GM06990 (cell line): Measurements from ENCODE around the gene TTC9.

Source experiments
- DNase-seq: peaks from one replicate; pipeline ENCODE4 v3.0.0-alpha.2; 2011; ENCODE audit not compliant: insufficient read length; ENCODE audit errors: extremely low read depth
- H3K27me3 ChIP-seq: replicated peaks from 2 replicates; pipeline ENCODE4 v1.6.0; 2011; ENCODE audit warnings: low read length; ENCODE audit not compliant: control insufficient read depth, insufficient read depth
- H3K36me3 ChIP-seq: 2 replicates; pipeline ENCODE4 v1.5.1; 2011; ENCODE audit warnings: low read length; ENCODE audit not compliant: control insufficient read depth, insufficient read depth
- H3K4me3 ChIP-seq: replicated peaks from 2 replicates; pipeline ENCODE4 v1.5.1; 2011; ENCODE audit warnings: low read depth, mild to moderate bottlenecking, control low read depth, low read length
- TF ChIP-seq, protein P1 (sequence below): IDR thresholded peaks from 2 replicates; pipeline ENCODE4 v1.5.1; 2011; ENCODE audit warnings: low read length, control low read depth, mild to moderate bottlenecking, inconsistent platforms; ENCODE audit not compliant: insufficient read depth, poor library complexity, severe bottlenecking

Gene TTC9

DNA sequence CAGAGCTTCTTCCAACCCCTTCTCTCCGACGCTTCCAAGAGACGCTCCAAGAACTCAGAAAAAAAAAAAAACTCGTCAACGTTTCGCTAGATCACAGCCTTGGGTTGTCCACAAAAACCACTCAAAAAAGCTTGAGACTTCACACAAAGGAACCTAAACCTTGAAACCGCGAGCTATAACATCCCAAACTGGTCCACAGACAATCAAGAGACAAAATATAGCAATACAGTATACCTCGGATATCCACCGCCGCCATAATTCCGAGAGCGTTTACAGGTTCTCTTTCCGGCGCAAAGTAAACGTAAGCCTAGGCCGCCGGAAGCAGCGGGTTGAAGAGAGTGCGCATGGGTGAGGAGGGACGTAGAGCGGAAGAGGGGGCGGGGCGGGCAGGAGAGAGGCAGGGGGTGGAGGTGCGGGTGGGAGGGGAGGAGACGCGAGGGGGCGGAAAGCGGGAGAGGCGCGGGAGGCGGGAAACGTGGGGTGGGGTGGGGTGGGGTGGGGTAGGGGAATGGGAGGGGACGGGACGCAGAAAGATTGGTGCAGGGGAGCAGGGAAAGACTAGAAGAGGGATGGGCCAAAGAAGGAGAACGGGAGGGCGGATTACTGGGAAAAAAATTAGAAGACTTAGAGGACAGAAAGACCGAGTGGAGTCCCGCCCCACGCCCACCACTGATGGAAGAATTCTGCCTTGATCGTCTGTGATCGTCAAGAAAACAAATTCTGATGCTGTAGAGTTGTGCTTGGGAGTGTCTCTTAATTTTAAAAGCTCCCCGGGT lies 41.1 kb upstream of the TTC9 start, which contains the start of gene MED6:
MED6 (minus strand) TSS at position 274 of the 776 bp plus-strand sequence; CDS start at position 256, 18 bp downstream.
- DNase-seq: peak; percentile 82
- H3K4me3 ChIP-seq: peak within 1 kb of the TSS; percentile 84
- TF ChIP-seq, protein P1, sequence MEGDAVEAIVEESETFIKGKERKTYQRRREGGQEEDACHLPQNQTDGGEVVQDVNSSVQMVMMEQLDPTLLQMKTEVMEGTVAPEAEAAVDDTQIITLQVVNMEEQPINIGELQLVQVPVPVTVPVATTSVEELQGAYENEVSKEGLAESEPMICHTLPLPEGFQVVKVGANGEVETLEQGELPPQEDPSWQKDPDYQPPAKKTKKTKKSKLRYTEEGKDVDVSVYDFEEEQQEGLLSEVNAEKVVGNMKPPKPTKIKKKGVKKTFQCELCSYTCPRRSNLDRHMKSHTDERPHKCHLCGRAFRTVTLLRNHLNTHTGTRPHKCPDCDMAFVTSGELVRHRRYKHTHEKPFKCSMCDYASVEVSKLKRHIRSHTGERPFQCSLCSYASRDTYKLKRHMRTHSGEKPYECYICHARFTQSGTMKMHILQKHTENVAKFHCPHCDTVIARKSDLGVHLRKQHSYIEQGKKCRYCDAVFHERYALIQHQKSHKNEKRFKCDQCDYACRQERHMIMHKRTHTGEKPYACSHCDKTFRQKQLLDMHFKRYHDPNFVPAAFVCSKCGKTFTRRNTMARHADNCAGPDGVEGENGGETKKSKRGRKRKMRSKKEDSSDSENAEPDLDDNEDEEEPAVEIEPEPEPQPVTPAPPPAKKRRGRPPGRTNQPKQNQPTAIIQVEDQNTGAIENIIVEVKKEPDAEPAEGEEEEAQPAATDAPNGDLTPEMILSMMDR: no peak

DNA sequence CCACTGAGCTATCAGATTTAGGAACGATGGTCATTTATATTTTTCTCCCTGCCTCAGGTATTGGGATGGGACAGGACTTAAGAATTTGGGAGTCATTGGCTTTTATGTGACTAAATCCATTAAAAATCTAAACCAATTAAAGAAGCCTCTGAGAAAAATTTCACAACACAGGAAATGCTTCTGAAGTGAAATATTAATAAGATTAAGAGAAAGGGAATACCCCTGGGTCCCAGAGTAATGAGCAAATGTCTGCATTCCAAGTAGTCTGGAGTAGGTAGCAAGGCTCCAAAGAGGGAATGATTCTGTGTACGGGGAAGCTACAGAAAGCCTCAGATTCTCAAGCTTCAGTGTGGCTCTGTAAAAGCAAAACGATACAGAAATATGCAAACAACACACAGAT lies 40.6 kb upstream of the TTC9 start:
- DNase-seq: no peak
- Histone ChIP-seq H3K4me3 (peak overlapping the region; percentile 71), H3K36me3 (peaks cover 1% of the 10 kb centered on the region; the same call in 1 of the 2 replicates), H3K27me3 (no peaks in the 10 kb centered on the region)
- TF ChIP-seq, protein P1: no peak

More for the DNA sequence above, 41.1 kb upstream of the TTC9 start, which contains the start of gene MED6:
- Histone ChIP-seq H3K27me3 (no peaks in the 10 kb centered on the region), H3K36me3 (peaks cover 5% of the 10 kb centered on the region; the same call in 1 of the 2 replicates)

DNA sequence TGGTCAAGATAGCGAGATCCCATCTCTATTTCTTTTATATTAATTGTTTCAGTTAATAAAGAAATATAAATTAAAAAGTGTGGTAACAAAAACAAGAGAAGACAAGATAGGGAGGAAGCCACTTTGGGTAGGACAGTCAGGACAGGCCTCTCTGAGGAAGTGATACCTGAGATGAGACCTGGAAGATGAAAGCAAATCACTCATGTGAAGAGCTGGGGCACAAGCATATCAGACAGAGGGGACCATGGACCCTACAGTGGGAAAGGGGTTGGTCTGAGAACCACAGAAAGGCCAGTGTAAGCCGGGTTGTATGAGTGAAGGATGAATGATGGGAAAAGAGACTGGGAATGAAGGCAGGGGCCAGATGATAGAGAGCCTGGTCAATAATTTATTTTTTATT lies 39.5 kb upstream of the TTC9 start:
- H3K27me3 ChIP-seq: no peaks in the 10 kb centered on the region
- TF ChIP-seq, protein P1: no peak
- no peak overlapping the region for H3K4me3 ChIP-seq
- no peaks in the 10 kb centered on the region for H3K36me3 ChIP-seq
- peak; percentile 24 for DNase-seq

DNA sequence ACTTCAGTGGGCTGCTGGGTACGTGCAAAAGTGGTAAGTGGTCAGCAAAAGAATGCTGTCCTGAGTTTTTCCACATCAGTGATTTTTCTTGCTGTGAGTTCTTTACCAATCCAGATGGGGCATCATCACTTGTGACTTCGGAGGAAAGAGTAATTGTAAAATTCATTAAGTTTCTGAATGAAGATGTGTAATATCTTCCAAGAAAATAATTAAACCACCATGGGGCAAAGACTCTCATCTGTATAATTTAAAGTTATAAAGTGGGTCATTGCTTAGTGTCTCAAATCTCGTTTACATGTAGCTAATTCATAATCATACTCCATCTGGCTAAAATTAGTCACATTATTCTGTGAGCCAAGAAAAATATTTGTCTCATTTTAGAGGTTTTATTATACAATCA lies 30.5 kb upstream of the TTC9 start:
- Histone ChIP-seq H3K4me3 (no peak overlapping the region), H3K27me3 (no peaks in the 10 kb centered on the region), H3K36me3 (no peaks in the 10 kb centered on the region)
- TF ChIP-seq, protein P1: no peak
- no peak for DNase-seq

DNA sequence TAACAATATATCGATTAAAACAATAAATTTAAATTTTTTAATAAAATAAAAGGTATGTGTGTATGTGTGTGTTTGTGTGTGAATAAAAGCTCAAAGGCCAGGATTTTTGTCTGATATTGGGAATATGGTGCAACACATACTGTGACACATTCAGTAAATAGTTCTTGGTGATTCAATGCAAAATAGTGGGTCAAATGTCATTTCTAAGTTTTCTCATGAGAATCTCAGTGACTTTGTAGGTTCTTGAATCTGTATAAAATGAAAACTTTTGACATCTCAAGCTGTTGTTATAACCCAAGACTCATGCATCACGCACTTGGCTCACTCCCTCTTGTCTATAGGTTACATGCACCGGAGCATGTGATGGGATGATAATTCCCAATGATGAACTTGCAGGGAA lies 25.1 kb upstream of the TTC9 start:
- no peak overlapping the region for H3K4me3 ChIP-seq
- TF ChIP-seq, protein P1: no peak
- DNase-seq: no peak

More for the DNA sequence above, 25.1 kb upstream of the TTC9 start:
- Histone ChIP-seq H3K36me3 (no peaks in the 10 kb centered on the region; the same call in 1 of the 2 replicates), H3K27me3 (no peaks in the 10 kb centered on the region)
